Neuronal stem cell (in vitro differentiated cells): ENCODE measurements around the gene FSTL4.
A peak's percentile ranks its signal among the peaks of the same experiment; 100 is the strongest.

Experiments used
- DNase-seq: peaks from one replicate; pipeline ENCODE4 v3.0.0-alpha.2; 2013; ENCODE audit warnings: low spot score
- H2AFZ ChIP-seq: one replicate; pipeline ENCODE4 v1.6.1; 2013; ENCODE audit warnings: mild to moderate bottlenecking, low read length, inconsistent platforms
- H2AK5ac ChIP-seq: 2 replicates; pipeline ENCODE4 v1.6.1; 2013; ENCODE audit warnings: low read depth, mild to moderate bottlenecking, inconsistent platforms, low read length, moderate library complexity, mixed read lengths
- H2BK120ac ChIP-seq: 2 replicates; pipeline ENCODE4 v1.6.1; 2013; ENCODE audit warnings: low read depth, mild to moderate bottlenecking, inconsistent platforms, low read length, moderate library complexity, mixed read lengths
- H2BK12ac ChIP-seq: one replicate; pipeline ENCODE4 v1.6.1; 2013; ENCODE audit warnings: low read length, inconsistent platforms
- H2BK15ac ChIP-seq: 2 replicates; pipeline ENCODE4 v1.6.1; 2013; ENCODE audit warnings: mild to moderate bottlenecking, low read length, inconsistent platforms, mixed read lengths
- H2BK5ac ChIP-seq: one replicate; pipeline ENCODE4 v1.6.1; 2013; ENCODE audit warnings: inconsistent platforms, mild to moderate bottlenecking, low read length, moderate library complexity
- H3K14ac ChIP-seq: one replicate; pipeline ENCODE4 v1.6.1; 2013; ENCODE audit warnings: low read length, inconsistent platforms
- H3K18ac ChIP-seq: 2 replicates; pipeline ENCODE4 v1.6.1; 2013; ENCODE audit warnings: low read length, inconsistent platforms
- H3K23ac ChIP-seq: 2 replicates; pipeline ENCODE4 v1.6.1; 2013; ENCODE audit warnings: low read depth, mild to moderate bottlenecking, mixed read lengths, low read length, inconsistent platforms; ENCODE audit not compliant: poor library complexity
- H3K27ac ChIP-seq: replicated peaks from 3 replicates; pipeline ENCODE4 v1.5.1; 2013; ENCODE audit warnings: low read length, inconsistent platforms
- H3K27me3 ChIP-seq, 3 experiments: 2 replicates each; pipeline ENCODE4 v1.6.1; 2013; ENCODE audit warnings: low read length in 3 of 3, mild to moderate bottlenecking in 2 of 3, inconsistent platforms in 1 of 3, low read depth in 1 of 3, mixed read lengths in 1 of 3, moderate library complexity in 1 of 3; ENCODE audit not compliant: control insufficient read depth in 3 of 3, insufficient read depth in 3 of 3
- H3K36me3 ChIP-seq, 2 donors: replicated peaks in 1 of 2; 2 replicates each; pipeline ENCODE4 v1.6.1; 2013; ENCODE audit warnings: low read length in 2 of 2; ENCODE audit not compliant: control insufficient read depth in 2 of 2, insufficient read depth in 2 of 2
- H3K4ac ChIP-seq: 2 replicates; pipeline ENCODE4 v1.6.1; 2013; ENCODE audit warnings: inconsistent platforms, mild to moderate bottlenecking, low read length, moderate library complexity
- H3K4me1 ChIP-seq, 2 donors: 1 replicate in 1 of 2; 2 replicates in 1 of 2; pipeline ENCODE4 v1.6.1; 2013; ENCODE audit warnings: low read length in 2 of 2, low read depth in 1 of 2; ENCODE audit not compliant: control insufficient read depth in 2 of 2, insufficient read depth in 1 of 2
- H3K4me2 ChIP-seq: one replicate; pipeline ENCODE4 v1.6.1; 2013; ENCODE audit warnings: mild to moderate bottlenecking, low read length, inconsistent platforms; ENCODE audit not compliant: insufficient read depth, poor library complexity, severe bottlenecking
- H3K4me3 ChIP-seq, 2 donors: 2 replicates each; pipeline ENCODE4 v1.5.1; 2013; ENCODE audit warnings: low read length in 2 of 2, mild to moderate bottlenecking in 2 of 2, inconsistent platforms in 1 of 2, moderate library complexity in 1 of 2
- H3K79me1 ChIP-seq: one replicate; pipeline ENCODE4 v1.6.1; 2013; ENCODE audit warnings: low read depth, mild to moderate bottlenecking, inconsistent platforms, low read length, moderate library complexity
- H3K9ac ChIP-seq: one replicate; pipeline ENCODE4 v1.6.1; 2013; ENCODE audit warnings: mild to moderate bottlenecking, low read depth, low read length, inconsistent platforms; ENCODE audit not compliant: poor library complexity
- H3K9me3 ChIP-seq, 2 donors: replicated peaks in 1 of 2; 2 replicates each; pipeline versions ENCODE3 to v1.6.1; 2013; ENCODE audit warnings: low read length in 2 of 2, mild to moderate bottlenecking in 2 of 2, inconsistent platforms in 1 of 2, low read depth in 1 of 2, mixed read lengths in 1 of 2, moderate library complexity in 1 of 2; ENCODE audit not compliant: control insufficient read depth in 2 of 2, insufficient read depth in 1 of 2
- H4K8ac ChIP-seq: one replicate; pipeline ENCODE4 v1.6.1; 2013; ENCODE audit warnings: low read depth, mild to moderate bottlenecking, inconsistent platforms, low read length, moderate library complexity
- H4K91ac ChIP-seq: one replicate; pipeline ENCODE4 v1.6.1; 2013; ENCODE audit warnings: low read length, low read depth, mild to moderate bottlenecking, inconsistent platforms; ENCODE audit not compliant: poor library complexity
- WGBS, 2 donors: extraction: QIAGEN DNeasy Blood & Tissue Kit; methylation state at CpG; one replicate each; pipeline ENCODE4 v1.1.7; 2013; ENCODE audit warnings: missing lambda C conversion rate in 2 of 2, mixed read lengths in 1 of 2; ENCODE audit not compliant: insufficient read length in 2 of 2, insufficient replicate concordance in 1 of 2; ENCODE audit errors: extremely low coverage in 2 of 2; 5-methylcytosine and 5-hydroxymethylcytosine counted together

FSTL4 gene

DNA sequence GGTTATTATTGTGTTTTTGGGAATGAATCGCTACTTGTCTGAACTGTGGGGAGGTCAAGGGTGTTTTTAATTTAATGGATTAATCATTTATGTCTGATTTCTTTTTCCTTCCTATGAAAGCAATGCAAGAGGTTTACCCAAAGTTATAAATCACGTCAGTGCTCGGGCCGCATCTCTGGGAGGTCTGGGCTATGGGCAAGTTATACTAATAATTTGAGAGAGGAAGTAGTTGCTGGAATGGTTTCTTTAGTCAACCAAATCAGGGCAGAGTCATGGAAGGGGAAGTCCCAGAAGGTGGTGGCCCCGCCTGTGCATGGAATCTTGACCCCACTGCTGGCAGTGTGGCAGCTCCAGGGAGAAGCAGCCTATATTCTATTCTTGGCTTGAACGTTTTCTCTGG is 380.3 kb downstream of the FSTL4 start:
- Histone ChIP-seq H3K4me2 (no peak overlapping the region), H3K4me3 (no peak overlapping the region), H2AK5ac (no peak overlapping the region), H2AFZ (no peak overlapping the region), H3K79me1 (no peaks in the 10 kb centered on the region), H3K27me3 (no peaks in the 10 kb centered on the region), H3K18ac (no peak overlapping the region), H3K14ac (no peak overlapping the region), H4K91ac (no peak overlapping the region), H3K9me3 (no peaks in the 10 kb centered on the region), H2BK120ac (no peak overlapping the region), H2BK12ac (no peak overlapping the region), H2BK15ac (no peak overlapping the region), H3K4ac (no peak overlapping the region), H4K8ac (no peak overlapping the region), H3K4me1 (peaks cover 0 to 2% of the 10 kb centered on the region in 2 donors), H3K36me3 (no peaks in the 10 kb centered on the region), H3K9ac (no peak overlapping the region), H3K27ac (no peak overlapping the region), H3K23ac (no peak overlapping the region), H2BK5ac (no peak overlapping the region)
- WGBS, 2 donors, result no CpG with 5 or more reads among the region's 6 CpGs
- no peak for DNase-seq

DNA sequence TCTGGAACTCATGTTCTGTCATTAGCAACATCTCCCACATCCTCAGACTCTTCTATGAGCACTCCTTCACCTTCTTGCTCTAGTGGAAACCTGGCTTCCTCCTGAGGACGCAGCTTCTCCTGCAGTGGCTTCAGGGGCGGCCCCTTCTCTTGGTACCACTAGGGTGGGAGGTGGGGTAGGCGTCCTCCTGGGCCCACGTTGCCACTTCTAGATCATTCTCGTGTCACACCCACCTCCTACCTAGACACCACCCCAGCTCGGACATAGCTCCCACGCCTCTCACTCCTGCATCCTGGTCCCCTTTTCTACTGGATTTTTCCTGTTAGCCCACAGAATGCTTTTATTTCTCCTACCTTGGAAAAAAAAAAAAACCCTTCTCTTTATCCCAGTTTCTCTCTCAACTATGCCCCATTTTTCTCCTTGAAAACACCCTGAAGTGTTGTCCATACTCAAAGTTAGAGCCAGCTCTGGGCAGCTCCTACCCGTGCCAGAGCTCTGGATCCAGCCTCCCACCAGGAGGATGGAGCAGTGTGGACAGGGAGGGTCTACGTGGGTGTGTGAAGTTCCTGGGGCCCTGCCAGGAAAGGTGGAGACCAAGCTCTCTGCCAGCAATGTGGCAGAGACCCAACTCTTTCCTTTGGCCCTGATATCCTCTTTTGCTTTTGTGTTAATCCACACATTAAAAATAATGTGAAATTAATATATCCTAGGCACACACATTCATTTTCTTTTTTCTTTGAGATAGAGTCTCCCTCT is 381.3 kb downstream of the FSTL4 start:
- no peaks in the 10 kb centered on the region for H3K4me1 ChIP-seq
- H4K91ac ChIP-seq, result no peak overlapping the region
- no CpG with 5 or more reads among the region's 9 CpGs for WGBS, 2 donors
- H3K4me2 ChIP-seq, result no peak overlapping the region
- peak overlapping the region; percentile 58 for H3K18ac ChIP-seq
- H3K79me1 ChIP-seq, result no peaks in the 10 kb centered on the region
- H3K27ac ChIP-seq, result no peak overlapping the region
- H2AK5ac ChIP-seq, result peak overlapping the region; percentile 25
- no peak overlapping the region for H2BK5ac ChIP-seq
- H2AFZ ChIP-seq, result no peak overlapping the region
- no peaks in the 10 kb centered on the region for H3K9me3 ChIP-seq
- H3K4ac ChIP-seq, result no peak overlapping the region
- H3K23ac ChIP-seq, result no peak overlapping the region
- no peak overlapping the region for H3K14ac ChIP-seq
- no peak overlapping the region for H3K9ac ChIP-seq
- H2BK12ac ChIP-seq, result no peak overlapping the region
- no peak overlapping the region for H4K8ac ChIP-seq
- no peak overlapping the region for H3K4me3 ChIP-seq
- H3K36me3 ChIP-seq, result no peaks in the 10 kb centered on the region
- no peak overlapping the region for H2BK15ac ChIP-seq
- peak overlapping the region; percentile 26 for H2BK120ac ChIP-seq
- DNase-seq, result no peak
- H3K27me3 ChIP-seq, result no peaks in the 10 kb centered on the region

DNA sequence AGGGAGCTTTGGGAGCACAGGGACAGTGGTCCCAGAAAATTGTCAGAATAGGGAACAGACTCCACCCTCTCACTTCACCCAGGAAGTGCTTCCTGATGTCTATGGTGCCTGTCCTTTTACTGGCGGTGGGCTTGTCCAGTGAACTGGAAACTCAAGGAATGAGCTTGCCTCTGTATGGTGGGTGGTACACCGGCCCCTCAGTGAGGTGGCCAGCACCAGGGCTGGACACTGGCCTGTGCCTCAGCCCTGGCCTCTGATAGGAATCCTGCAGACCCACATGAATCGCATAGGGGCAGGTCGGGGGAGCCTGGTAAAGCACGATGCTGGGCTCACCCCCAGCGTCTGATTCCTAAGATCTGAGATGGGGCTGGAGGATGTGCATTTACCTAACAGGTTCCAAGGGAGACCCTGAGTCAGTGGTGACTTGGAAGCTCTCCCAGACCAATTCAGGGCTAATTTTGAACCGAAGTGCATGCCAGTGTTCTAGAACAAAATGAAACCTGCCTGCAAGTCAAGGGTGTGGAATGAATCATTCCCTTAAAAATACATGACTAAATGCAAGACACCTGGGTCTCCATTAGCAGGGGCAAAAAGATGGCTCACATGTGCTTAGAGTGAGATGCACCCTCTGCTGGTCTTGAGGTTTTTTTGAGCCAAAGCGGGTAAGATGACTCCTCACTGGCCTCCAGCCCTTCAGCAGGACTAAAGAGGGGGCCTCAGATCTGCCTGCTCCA is 382.2 kb downstream of the FSTL4 start:
- H3K27ac ChIP-seq, result no peak overlapping the region
- no peak overlapping the region for H2AFZ ChIP-seq
- H4K8ac ChIP-seq, result no peak overlapping the region
- no peak overlapping the region for H3K4ac ChIP-seq
- no peak overlapping the region for H2AK5ac ChIP-seq
- DNase-seq, result no peak
- no peak overlapping the region for H3K4me3 ChIP-seq
- no peak overlapping the region for H3K9ac ChIP-seq
- no peak overlapping the region for H3K14ac ChIP-seq
- H3K9me3 ChIP-seq, result no peaks in the 10 kb centered on the region
- WGBS, 2 donors, result no CpG with 5 or more reads among the region's 8 CpGs
- no peak overlapping the region for H2BK5ac ChIP-seq
- H3K36me3 ChIP-seq, result no peaks in the 10 kb centered on the region
- H2BK120ac ChIP-seq, result peak overlapping the region; percentile 26
- H3K18ac ChIP-seq, result peak overlapping the region; percentile 36
- no peak overlapping the region for H3K4me2 ChIP-seq
- no peak overlapping the region for H4K91ac ChIP-seq
- no peak overlapping the region for H2BK15ac ChIP-seq
- H3K23ac ChIP-seq, result no peak overlapping the region
- H3K27me3 ChIP-seq, result no peaks in the 10 kb centered on the region
- no peaks in the 10 kb centered on the region for H3K79me1 ChIP-seq
- H3K4me1 ChIP-seq, result no peaks in the 10 kb centered on the region
- no peak overlapping the region for H2BK12ac ChIP-seq

GRCh38 chr5:133228316-133228715 is 384.0 kb downstream of the FSTL4 start:
- H2BK5ac ChIP-seq, result no peak overlapping the region
- DNase-seq, result no peak
- no peak overlapping the region for H2AFZ ChIP-seq
- no peaks in the 10 kb centered on the region for H3K27me3 ChIP-seq
- no peak overlapping the region for H3K14ac ChIP-seq
- no peak overlapping the region for H3K4me3 ChIP-seq
- no peaks in the 10 kb centered on the region for H3K79me1 ChIP-seq
- no peak overlapping the region for H3K4me2 ChIP-seq
- no peak overlapping the region for H3K27ac ChIP-seq
- H2BK12ac ChIP-seq, result no peak overlapping the region
- H3K23ac ChIP-seq, result no peak overlapping the region
- peaks cover 0 to 1% of the 10 kb centered on the region in 2 donors for H3K4me1 ChIP-seq
- H4K91ac ChIP-seq, result no peak overlapping the region
- H2BK120ac ChIP-seq, result no peak overlapping the region
- no peak overlapping the region for H4K8ac ChIP-seq
- H3K18ac ChIP-seq, result no peak overlapping the region
- no peak overlapping the region for H2AK5ac ChIP-seq
- WGBS, 2 donors, result no CpG with 5 or more reads among the region's 1 CpG
- H3K9me3 ChIP-seq, result no peaks in the 10 kb centered on the region
- no peaks in the 10 kb centered on the region for H3K36me3 ChIP-seq
- H2BK15ac ChIP-seq, result no peak overlapping the region
- no peak overlapping the region for H3K4ac ChIP-seq
- no peak overlapping the region for H3K9ac ChIP-seq
